ENCODE results near the gene CLCN5.

Gene CLCN5

GRCh38 chrX:49880668-49881067, 41.7 kb upstream of the CLCN5 start:
- Histone ChIP-seq H3K27ac (ENCODE audit: low read depth, low read length) (no peak overlapping the region), H3F3A (ENCODE audit: control insufficient read depth, insufficient read depth) (no peaks in the 10 kb centered on the region), H3K9me3 (ENCODE audit: control insufficient read depth, insufficient read depth, low read length) (no peaks in the 10 kb centered on the region), H3K79me2 (ENCODE audit: control insufficient read depth, low read length) (no peaks in the 10 kb centered on the region; the same call in 1 of the 2 replicates), H3K4me1 (ENCODE audit: control insufficient read depth, low read length) (peaks cover 5% of the 10 kb centered on the region), H4K20me1 (ENCODE audit: control insufficient read depth, insufficient read depth, low read depth, low read length) (no peaks in the 10 kb centered on the region), H3K27me3 (ENCODE audit: control insufficient read depth, low read length) (no peaks in the 10 kb centered on the region), H3K4me3 (ENCODE audit: low read length) (peak overlapping the region; percentile 75; the same call in 1 of the 2 replicates), H3K4me2 (ENCODE audit: low read length) (peak overlapping the region; percentile 67; the same call in 1 of the 2 replicates), H3K36me3 (ENCODE audit: control insufficient read depth, low read length) (no peaks in the 10 kb centered on the region), H3K9me2 (replicated peaks; ENCODE audit: control insufficient read depth, low read length) (no peaks in the 10 kb centered on the region)
- TF ChIP-seq, protein P1, sequence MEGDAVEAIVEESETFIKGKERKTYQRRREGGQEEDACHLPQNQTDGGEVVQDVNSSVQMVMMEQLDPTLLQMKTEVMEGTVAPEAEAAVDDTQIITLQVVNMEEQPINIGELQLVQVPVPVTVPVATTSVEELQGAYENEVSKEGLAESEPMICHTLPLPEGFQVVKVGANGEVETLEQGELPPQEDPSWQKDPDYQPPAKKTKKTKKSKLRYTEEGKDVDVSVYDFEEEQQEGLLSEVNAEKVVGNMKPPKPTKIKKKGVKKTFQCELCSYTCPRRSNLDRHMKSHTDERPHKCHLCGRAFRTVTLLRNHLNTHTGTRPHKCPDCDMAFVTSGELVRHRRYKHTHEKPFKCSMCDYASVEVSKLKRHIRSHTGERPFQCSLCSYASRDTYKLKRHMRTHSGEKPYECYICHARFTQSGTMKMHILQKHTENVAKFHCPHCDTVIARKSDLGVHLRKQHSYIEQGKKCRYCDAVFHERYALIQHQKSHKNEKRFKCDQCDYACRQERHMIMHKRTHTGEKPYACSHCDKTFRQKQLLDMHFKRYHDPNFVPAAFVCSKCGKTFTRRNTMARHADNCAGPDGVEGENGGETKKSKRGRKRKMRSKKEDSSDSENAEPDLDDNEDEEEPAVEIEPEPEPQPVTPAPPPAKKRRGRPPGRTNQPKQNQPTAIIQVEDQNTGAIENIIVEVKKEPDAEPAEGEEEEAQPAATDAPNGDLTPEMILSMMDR (IDR thresholded peaks at IDR 0.05; ENCODE audit: low read depth, low read length, poor library complexity, severe bottlenecking), result no peak
- no peak for TF ChIP-seq EZH2phosphoT487 (IDR thresholded peaks at IDR 0.05; ENCODE audit: borderline replicate concordance, low read length)

DNA sequence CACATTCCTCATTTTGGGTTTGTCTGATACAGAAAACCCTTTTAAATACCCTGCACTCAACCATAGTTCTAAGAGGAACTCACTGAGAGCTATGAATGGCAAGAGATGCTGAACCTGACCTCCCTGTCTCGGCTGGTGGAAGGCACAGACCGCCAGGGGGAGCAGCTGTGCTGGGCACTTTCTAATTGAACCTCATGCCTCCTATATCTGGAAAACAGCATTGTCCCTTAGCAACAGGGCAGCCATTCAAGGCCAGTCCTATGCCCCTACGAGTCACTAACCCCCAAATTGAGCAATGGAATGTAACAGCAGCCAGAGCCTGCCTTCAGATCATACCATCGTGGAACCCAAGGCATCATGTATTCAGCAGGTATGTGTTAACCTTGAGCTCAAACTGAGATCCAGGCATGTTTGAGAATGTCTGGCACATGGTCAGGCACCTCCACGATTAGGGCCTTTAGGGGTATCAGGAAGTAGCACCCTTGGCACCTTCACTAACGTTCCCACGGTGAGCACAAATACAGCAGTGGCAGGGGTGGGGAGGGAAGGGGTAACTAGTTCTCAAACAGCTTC, 38.0 kb upstream of the CLCN5 start:
- no peak for TF ChIP-seq EZH2phosphoT487 (IDR thresholded peaks at IDR 0.05; ENCODE audit: borderline replicate concordance, low read length)
- TF ChIP-seq, protein P1 (IDR thresholded peaks at IDR 0.05; ENCODE audit: low read depth, low read length, poor library complexity, severe bottlenecking), result peak; percentile 81
- H3K4me3 ChIP-seq (ENCODE audit: low read length), result no peak overlapping the region
- no peak overlapping the region for H3K4me2 ChIP-seq (ENCODE audit: low read length)
- H3K9me3 ChIP-seq (ENCODE audit: control insufficient read depth, insufficient read depth, low read length), result no peaks in the 10 kb centered on the region
- no peaks in the 10 kb centered on the region for H3K27me3 ChIP-seq (ENCODE audit: control insufficient read depth, low read length)
- H3K27ac ChIP-seq (ENCODE audit: low read depth, low read length), result no peak overlapping the region
- no peaks in the 10 kb centered on the region for H3F3A ChIP-seq (ENCODE audit: control insufficient read depth, insufficient read depth)
- no peaks in the 10 kb centered on the region for H3K9me2 ChIP-seq (replicated peaks; ENCODE audit: control insufficient read depth, low read length)
- H3K79me2 ChIP-seq (ENCODE audit: control insufficient read depth, low read length), result no peaks in the 10 kb centered on the region; the same call in 1 of the 2 replicates
- H3K4me1 ChIP-seq (ENCODE audit: control insufficient read depth, low read length), result peaks cover 5% of the 10 kb centered on the region
- no peaks in the 10 kb centered on the region for H3K36me3 ChIP-seq (ENCODE audit: control insufficient read depth, low read length)
- H4K20me1 ChIP-seq (ENCODE audit: control insufficient read depth, insufficient read depth, low read depth, low read length), result no peaks in the 10 kb centered on the region

- Histone ChIP-seq H4K20me1 (ENCODE audit: control insufficient read depth, insufficient read depth, low read depth, low read length) (no peaks in the 10 kb centered on the region), H3K4me1 (ENCODE audit: control insufficient read depth, low read length) (no peaks in the 10 kb centered on the region), H3K27ac (ENCODE audit: low read depth, low read length) (no peak overlapping the region), H3K4me3 (ENCODE audit: low read length) (no peak overlapping the region), H3K4me2 (ENCODE audit: low read length) (no peak overlapping the region), H3K36me3 (ENCODE audit: control insufficient read depth, low read length) (no peaks in the 10 kb centered on the region), H3K79me2 (ENCODE audit: control insufficient read depth, low read length) (no peaks in the 10 kb centered on the region), H3K9me3 (ENCODE audit: control insufficient read depth, insufficient read depth, low read length) (no peaks in the 10 kb centered on the region), H3F3A (ENCODE audit: control insufficient read depth, insufficient read depth) (no peaks in the 10 kb centered on the region), H3K9me2 (replicated peaks; ENCODE audit: control insufficient read depth, low read length) (no peaks in the 10 kb centered on the region), H3K27me3 (ENCODE audit: control insufficient read depth, low read length) (no peaks in the 10 kb centered on the region)
- TF ChIP-seq, protein P1 (IDR thresholded peaks at IDR 0.05; ENCODE audit: low read depth, low read length, poor library complexity, severe bottlenecking), result no peak
- no peak for TF ChIP-seq EZH2phosphoT487 (IDR thresholded peaks at IDR 0.05; ENCODE audit: borderline replicate concordance, low read length)
These were observed 29.9 kb upstream of the CLCN5 start for GRCh38 chrX:49892542-49892941.
